Measurements from ENCODE around the gene SLC16A6. TPM values are rescaled to one million over a fixed set of nuclear protein-coding genes. Genes with fewer than 3 reads are reported as not detected.
A peak's percentile ranks its signal among the peaks of the same experiment; 100 is the strongest.

SLC16A6 gene
- total and polyA plus RNA-seq, 7 experiments from 2014 or later = 0.74 to 12.5 (median 5.8) TPM

DNA sequence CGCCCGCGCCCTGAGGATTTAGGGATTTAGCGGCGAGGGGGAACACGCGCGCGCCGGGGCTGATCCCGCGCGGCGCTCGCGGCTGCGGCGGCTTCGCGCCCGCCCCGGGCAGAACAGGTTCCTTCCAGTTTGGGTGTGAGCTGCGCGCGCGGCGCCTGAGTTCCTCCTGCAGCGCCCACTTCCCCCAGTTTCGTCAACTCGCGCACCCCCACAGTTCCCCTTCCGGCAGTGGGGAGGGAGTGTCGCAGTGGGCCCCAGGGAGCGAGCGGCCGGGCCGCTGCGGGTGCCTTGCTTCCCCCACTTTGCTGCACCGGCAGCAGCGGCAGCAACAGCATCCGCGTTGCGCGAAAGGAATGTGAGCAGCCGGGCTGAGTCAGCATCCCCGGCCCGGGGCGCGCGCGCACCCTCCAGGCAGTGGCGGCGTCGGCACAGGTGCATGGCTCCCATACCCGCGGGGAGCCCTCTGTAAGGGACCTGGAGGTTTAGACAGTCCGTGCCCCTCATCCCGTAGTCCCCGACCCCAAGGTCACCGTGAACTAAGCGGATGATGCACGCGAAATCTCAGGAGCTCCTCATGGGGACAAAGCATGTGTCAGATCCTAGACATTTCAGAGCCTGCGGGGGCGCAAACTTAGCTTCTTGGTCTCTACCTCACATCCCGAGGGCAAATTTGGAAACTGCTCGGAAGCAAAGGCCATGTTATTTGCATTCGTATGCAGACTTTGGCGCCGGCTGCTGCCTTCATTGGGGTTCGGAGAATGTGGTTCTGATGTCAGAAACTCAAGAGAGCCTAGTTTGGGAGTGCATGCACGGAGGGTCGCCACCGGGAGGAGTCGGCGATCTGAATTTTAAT is 1.1 kb upstream of the SLC16A6 start:
- Mint-ChIP-seq H3K4me1 (peaks cover 45 to 79% (median 69%) of the 10 kb centered on the region in 7 donors), H3K27ac (peak overlapping the region; percentile 83 to 99 (median 91)), H3K4me3 (peak overlapping the region; percentile 82 to 100 (median 88)), H3K9me3 (peaks cover 0 to 3% (median 0%) of the 10 kb centered on the region in 11 donors), H3K36me3 (peaks cover 0 to 17% (median 0%) of the 10 kb centered on the region in 5 donors), H3K27me3 (peaks cover 0 to 16% (median 0%) of the 10 kb centered on the region in 5 donors)
- CTCF ChIA-PET = interaction anchor here (0.7 to 2.2 kb wide), 9 partner anchors 28 to 145 kb away, joined by 3 to 9 read pairs (median 3); no protein-coding TSS in a partner anchor
- Histone ChIP-seq H3K27me3 (ENCODE audit: control insufficient read depth in 2 of 2, insufficient read depth in 2 of 2, low read length in 2 of 2) (no peaks in the 10 kb centered on the region), H3K4me1 (ENCODE audit: control insufficient read depth in 2 of 2, insufficient read depth in 2 of 2, low read length in 2 of 2) (peaks cover 52% of the 10 kb centered on the region in 2 donors), H3K36me3 (ENCODE audit: control insufficient read depth in 2 of 3, insufficient read depth in 3 of 3, low read length in 3 of 3) (no peaks in the 10 kb centered on the region), H3K27ac (ENCODE audit: low read depth, low read length) (peak overlapping the region; percentile 95), H3K4me3 (ENCODE audit: low read length) (peak overlapping the region; percentile 92), H3K9me3 (ENCODE audit: control insufficient read depth in 2 of 3, low read length in 3 of 3) (no peaks in the 10 kb centered on the region)
- intact Hi-C loops (cut with micrococcal nuclease) = loop anchor here (1.0 to 5.0 kb wide), 18 partner anchors 29 to 1035 kb away; partner anchors contain the start of genes WIPI1 (in 2 of the 2), ABCA5 (in 1 of the 2), AMZ2 (in 1 of the 2) and BPTF (in 1 of the 2)
- POLR2A ChIA-PET = interaction anchor here (0.6 to 6.7 kb wide), 50 partner anchors 9 to 850 kb away, joined by 3 to 84 read pairs (median 6); partner anchors contain the start of genes AMZ2, PRKAR1A and WIPI1
- DNase-seq = peak; percentile 80 to 98 (median 96)
- peak; percentile 83 for ATAC-seq

DNA sequence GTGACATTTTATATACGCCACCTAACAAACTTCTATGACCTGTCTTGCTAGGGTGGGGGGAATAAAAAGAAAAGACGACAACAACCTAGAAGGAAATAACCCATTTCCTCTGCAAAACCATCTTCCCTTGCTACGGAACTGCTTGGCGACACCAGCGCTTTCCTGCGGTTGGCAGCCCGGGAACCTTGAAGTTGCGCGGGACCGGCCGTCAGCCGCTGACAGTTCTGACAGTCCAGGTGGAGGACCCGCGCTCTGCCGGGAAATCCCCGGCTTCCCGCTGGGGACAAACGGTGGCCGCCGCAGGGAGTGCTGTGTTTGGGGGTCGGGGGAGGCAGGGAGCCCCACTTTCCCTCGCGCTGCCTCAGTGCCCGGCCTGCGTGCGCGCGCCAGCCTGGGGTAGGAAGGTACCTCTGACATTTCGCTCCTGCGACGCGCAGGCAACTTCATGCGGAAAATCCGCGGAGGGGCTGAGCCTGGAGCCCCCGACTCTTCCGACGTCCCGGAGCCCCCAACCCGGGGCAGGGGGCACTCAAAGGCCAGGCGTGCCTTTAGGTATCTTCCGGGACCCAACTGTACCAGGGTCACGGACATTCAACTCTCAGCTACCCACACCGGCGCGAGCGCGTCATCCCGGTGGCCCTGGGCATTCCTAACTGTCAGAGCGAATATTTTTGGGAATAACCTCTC is 516 bp downstream of the SLC16A6 start:
- POLR2A ChIA-PET = interaction anchor here (0.6 to 6.7 kb wide), 35 partner anchors 9 to 172 kb away, joined by 3 to 84 read pairs (median 8); partner anchors contain the start of genes AMZ2 and WIPI1
- Mint-ChIP-seq H3K27me3 (peaks cover 0 to 11% (median 0%) of the 10 kb centered on the region in 5 donors), H3K4me1 (peaks cover 34 to 78% (median 60%) of the 10 kb centered on the region in 7 donors), H3K9me3 (peaks cover 0 to 3% (median 0%) of the 10 kb centered on the region in 11 donors), H3K27ac (peak overlapping the region; percentile 92 to 100 (median 98)), H3K4me3 (peak overlapping the region; percentile 88 to 100 (median 97)), H3K36me3 (peaks cover 0 to 14% (median 0%) of the 10 kb centered on the region in 5 donors)
- ATAC-seq = peak; percentile 4
- peak; percentile 38 to 75 (median 72) for DNase-seq
- H3K9me3 ChIP-seq (ENCODE audit: control insufficient read depth in 2 of 3, low read length in 3 of 3) = no peaks in the 10 kb centered on the region
- intact Hi-C loops (cut with micrococcal nuclease) = loop anchor here (2.0 to 5.0 kb wide), 3 partner anchors 52 to 463 kb away; partner anchors contain the start of gene BPTF (in 1 of the 2)
- H3K27me3 ChIP-seq (ENCODE audit: control insufficient read depth in 2 of 2, insufficient read depth in 2 of 2, low read length in 2 of 2) = no peaks in the 10 kb centered on the region
- H3K4me1 ChIP-seq (ENCODE audit: control insufficient read depth in 2 of 2, insufficient read depth in 2 of 2, low read length in 2 of 2) = peaks cover 40 to 41% of the 10 kb centered on the region in 2 donors
- peak overlapping the region; percentile 92 for H3K4me3 ChIP-seq (ENCODE audit: low read length)
- H3K27ac ChIP-seq (ENCODE audit: low read depth, low read length) = peak overlapping the region; percentile 95
- H3K36me3 ChIP-seq (ENCODE audit: control insufficient read depth in 2 of 3, insufficient read depth in 3 of 3, low read length in 3 of 3) = no peaks in the 10 kb centered on the region
- CTCF ChIA-PET = interaction anchor here (1.7 to 2.6 kb wide), 2 partner anchors 28 to 142 kb away, joined by 6 to 10 read pairs; no protein-coding TSS in a partner anchor

DNA sequence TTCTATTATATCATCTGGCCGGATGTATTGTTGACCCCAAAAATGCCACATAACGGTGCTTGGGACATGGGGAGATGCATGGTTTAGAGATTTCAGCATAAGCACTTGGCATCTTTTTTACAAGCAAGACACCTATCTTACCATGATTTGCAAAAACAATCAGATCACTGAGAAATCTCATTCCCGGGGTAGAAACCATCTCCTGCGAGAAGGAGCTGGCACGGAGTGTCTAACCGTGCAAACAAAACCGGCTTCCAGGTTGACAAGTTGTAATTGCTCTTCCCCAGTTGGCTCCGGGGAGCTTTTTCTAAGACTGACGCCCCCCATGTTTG is 1.0 kb downstream of the SLC16A6 start:
- H3K9me3 Mint-ChIP-seq = peaks cover 0 to 3% (median 0%) of the 10 kb centered on the region in 11 donors

DNA sequence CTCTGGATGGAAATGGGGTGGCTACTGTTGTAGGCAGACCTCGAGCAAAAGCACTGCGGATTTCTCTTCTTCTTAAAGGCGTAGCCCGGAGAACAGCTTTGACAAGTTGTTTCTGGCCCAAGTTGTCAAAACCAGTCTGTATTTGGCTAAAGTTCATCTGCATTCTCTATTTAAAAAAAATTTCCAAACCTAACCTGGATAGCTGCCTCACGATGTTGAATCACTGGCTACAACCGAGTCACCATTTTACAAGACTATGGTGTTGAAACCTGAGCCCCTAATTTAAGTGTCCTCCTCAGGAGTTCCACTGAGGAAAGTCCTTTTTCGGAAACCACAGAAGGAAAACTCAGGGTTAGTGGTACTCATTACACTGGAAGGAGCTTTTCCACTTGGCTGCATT is 1.5 kb downstream of the SLC16A6 start:
- intact Hi-C loops (cut with micrococcal nuclease) = no loop called here
- Histone ChIP-seq H3K4me1 (ENCODE audit: control insufficient read depth in 2 of 2, insufficient read depth in 2 of 2, low read length in 2 of 2) (peaks cover 31 to 32% of the 10 kb centered on the region in 2 donors), H3K4me3 (ENCODE audit: low read length) (peak overlapping the region; percentile 92), H3K27me3 (ENCODE audit: control insufficient read depth in 2 of 2, insufficient read depth in 2 of 2, low read length in 2 of 2) (no peaks in the 10 kb centered on the region), H3K27ac (ENCODE audit: low read depth, low read length) (peak overlapping the region; percentile 95), H3K36me3 (ENCODE audit: control insufficient read depth in 2 of 3, insufficient read depth in 3 of 3, low read length in 3 of 3) (no peaks in the 10 kb centered on the region), H3K9me3 (ENCODE audit: control insufficient read depth in 2 of 3, low read length in 3 of 3) (no peaks in the 10 kb centered on the region)
- Mint-ChIP-seq H3K4me3 (peak overlapping the region; percentile 88 to 100 (median 97)), H3K36me3 (peaks cover 0 to 11% (median 0%) of the 10 kb centered on the region in 5 donors), H3K27ac (peak overlapping the region in 8 of 9 donors; percentile 92 to 100 (median 98)), H3K9me3 (peaks cover 0 to 3% (median 0%) of the 10 kb centered on the region in 11 donors), H3K27me3 (peaks cover 0 to 5% (median 0%) of the 10 kb centered on the region in 5 donors), H3K4me1 (peaks cover 28 to 74% (median 57%) of the 10 kb centered on the region in 7 donors)
- POLR2A ChIA-PET = interaction anchor here (0.5 to 6.7 kb wide), 19 partner anchors 8 to 169 kb away, joined by 3 to 84 read pairs (median 12); partner anchors contain the start of genes AMZ2 and WIPI1
- CTCF ChIA-PET = interaction anchor here (0.5 to 2.6 kb wide), 6 partner anchors 24 to 220 kb away, joined by 3 to 10 read pairs (median 4); no protein-coding TSS in a partner anchor
- ATAC-seq (no peak), DNase-seq (no peak)

More for the DNA sequence above, 1.0 kb downstream of the SLC16A6 start:
- Mint-ChIP-seq H3K4me3 (peak overlapping the region; percentile 88 to 100 (median 97)), H3K36me3 (peaks cover 0 to 12% (median 0%) of the 10 kb centered on the region in 5 donors), H3K27me3 (peaks cover 0 to 9% (median 0%) of the 10 kb centered on the region in 5 donors), H3K4me1 (peaks cover 32 to 76% (median 58%) of the 10 kb centered on the region in 7 donors), H3K27ac (peak overlapping the region; percentile 92 to 100 (median 98))
- DNase-seq (no peak), ATAC-seq (no peak)
- H3K27me3 ChIP-seq (ENCODE audit: control insufficient read depth in 2 of 2, insufficient read depth in 2 of 2, low read length in 2 of 2) = no peaks in the 10 kb centered on the region
- peak overlapping the region; percentile 92 for H3K4me3 ChIP-seq (ENCODE audit: low read length)
- POLR2A ChIA-PET = interaction anchor here (0.6 to 6.7 kb wide), 21 partner anchors 9 to 169 kb away, joined by 3 to 84 read pairs (median 8); partner anchors contain the start of genes AMZ2 and WIPI1
- intact Hi-C loops (cut with micrococcal nuclease) = loop anchor here (2.0 to 5.0 kb wide), 3 partner anchors 51 to 463 kb away; partner anchors contain the start of gene BPTF (in 1 of the 2)
- H3K9me3 ChIP-seq (ENCODE audit: control insufficient read depth in 2 of 3, low read length in 3 of 3) = no peaks in the 10 kb centered on the region
- H3K4me1 ChIP-seq (ENCODE audit: control insufficient read depth in 2 of 2, insufficient read depth in 2 of 2, low read length in 2 of 2) = peaks cover 35 to 36% of the 10 kb centered on the region in 2 donors
- no peaks in the 10 kb centered on the region for H3K36me3 ChIP-seq (ENCODE audit: control insufficient read depth in 2 of 3, insufficient read depth in 3 of 3, low read length in 3 of 3)
- H3K27ac ChIP-seq (ENCODE audit: low read depth, low read length) = peak overlapping the region; percentile 95
- CTCF ChIA-PET = interaction anchor here (0.5 to 2.6 kb wide), 4 partner anchors 25 to 221 kb away, joined by 3 to 10 read pairs (median 4); no protein-coding TSS in a partner anchor

DNA sequence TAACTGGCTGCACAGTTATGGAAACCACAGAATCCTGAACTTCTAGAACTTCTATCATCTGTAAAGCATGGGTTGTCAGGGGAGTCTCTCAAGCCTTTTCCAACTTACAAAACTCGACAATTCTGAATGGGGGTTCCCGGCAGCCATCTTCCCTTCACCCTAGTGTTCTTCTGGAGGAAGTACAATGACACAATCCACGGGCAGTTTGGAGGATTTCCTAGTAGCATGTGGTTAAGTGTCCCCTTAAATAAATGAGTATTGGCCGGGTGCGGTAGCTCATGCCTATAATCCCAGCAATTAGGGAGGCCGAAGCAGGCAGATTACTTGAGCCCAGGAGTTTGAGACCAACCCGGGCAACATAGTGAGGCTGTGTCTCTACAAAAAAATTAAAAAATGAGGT is 2.1 kb downstream of the SLC16A6 start:
- DNase-seq (peak in 4 of 9 donors; percentile 14 to 23 (median 16)), ATAC-seq (no peak)
- H3K4me1 ChIP-seq (ENCODE audit: control insufficient read depth in 2 of 2, insufficient read depth in 2 of 2, low read length in 2 of 2) = peaks cover 26 to 31% of the 10 kb centered on the region in 2 donors
- H3K27me3 ChIP-seq (ENCODE audit: control insufficient read depth in 2 of 2, insufficient read depth in 2 of 2, low read length in 2 of 2) = no peaks in the 10 kb centered on the region
- peak overlapping the region; percentile 29 to 99 (median 92) for H3K27ac Mint-ChIP-seq
- H3K27me3 Mint-ChIP-seq = peaks cover 0 to under 1% (median 0%) of the 10 kb centered on the region in 5 donors
- peak overlapping the region; percentile 23 to 100 (median 93) for H3K4me3 Mint-ChIP-seq
- ChIA-PET POLR2A (interaction anchor here (0.6 to 6.7 kb wide), 12 partner anchors 8 to 149 kb away, joined by 3 to 84 read pairs (median 3); partner anchors contain the start of gene AMZ2), CTCF (interaction anchor here (0.9 to 2.6 kb wide), 6 partner anchors 10 to 173 kb away, joined by 3 to 10 read pairs (median 4); no protein-coding TSS in a partner anchor)
- intact Hi-C loops (cut with micrococcal nuclease) = no loop called here
- no peaks in the 10 kb centered on the region for H3K9me3 ChIP-seq (ENCODE audit: control insufficient read depth in 2 of 3, low read length in 3 of 3)
- H3K36me3 Mint-ChIP-seq = peaks cover 0 to 11% (median 0%) of the 10 kb centered on the region in 5 donors
- no peak overlapping the region for H3K27ac ChIP-seq (ENCODE audit: low read depth, low read length)
- H3K9me3 Mint-ChIP-seq = peaks cover 0 to 3% (median 0%) of the 10 kb centered on the region in 11 donors
- H3K36me3 ChIP-seq (ENCODE audit: control insufficient read depth in 2 of 3, insufficient read depth in 3 of 3, low read length in 3 of 3) = no peaks in the 10 kb centered on the region
- H3K4me3 ChIP-seq (ENCODE audit: low read length) = no peak overlapping the region
- peaks cover 28 to 67% (median 50%) of the 10 kb centered on the region in 7 donors for H3K4me1 Mint-ChIP-seq
